Hematopoietic multipotent progenitor cell (in vitro differentiated cells): ENCODE measurements around the gene IHH. TPM values are rescaled to one million over a fixed set of nuclear protein-coding genes. Genes with fewer than 3 reads are reported as not detected.

ENCODE experiments used
- DNase-seq, 3 donors: peaks; one replicate each; pipeline ENCODE4 v3.0.0-alpha.2; 2011 to 2015; ENCODE audit warnings: low read depth in 2 of 3, low spot score in 2 of 3
- small RNA-seq: library from RNA; depleted of rRNA; stranded (forward); fragments of <200 nt; gene quantifications from one replicate; pipeline ENCODE3, GENCODE V24; 2012
- total RNA-seq: library from RNA; depleted of rRNA; stranded (reverse); fragments of >200 nt; gene quantifications from one replicate; pipeline ENCODE4 v1.2.3, GENCODE V29; 2012

IHH gene
- total RNA-seq, 1 donor = 0.27 TPM

DNA sequence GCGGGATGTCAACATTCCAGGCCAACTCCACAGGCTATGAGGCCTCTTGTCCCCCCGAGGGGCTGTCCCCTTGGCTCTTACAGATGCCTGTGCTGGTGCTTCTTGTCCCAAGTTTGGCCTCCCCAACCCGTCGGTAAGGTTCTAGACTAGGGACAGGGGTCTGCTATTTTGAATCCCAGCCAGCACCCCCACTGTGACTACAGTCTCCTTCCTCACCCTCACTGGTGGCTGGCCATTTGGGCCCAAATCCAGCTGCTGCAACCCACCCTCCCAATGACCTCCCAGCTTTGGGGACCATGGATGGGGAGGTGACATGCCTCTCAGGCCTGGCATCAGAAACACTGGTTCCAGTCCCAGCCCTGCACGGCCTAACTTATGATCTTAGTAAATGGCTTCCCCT lies 38.1 kb downstream of the IHH start:
- no peak for DNase-seq

DNA sequence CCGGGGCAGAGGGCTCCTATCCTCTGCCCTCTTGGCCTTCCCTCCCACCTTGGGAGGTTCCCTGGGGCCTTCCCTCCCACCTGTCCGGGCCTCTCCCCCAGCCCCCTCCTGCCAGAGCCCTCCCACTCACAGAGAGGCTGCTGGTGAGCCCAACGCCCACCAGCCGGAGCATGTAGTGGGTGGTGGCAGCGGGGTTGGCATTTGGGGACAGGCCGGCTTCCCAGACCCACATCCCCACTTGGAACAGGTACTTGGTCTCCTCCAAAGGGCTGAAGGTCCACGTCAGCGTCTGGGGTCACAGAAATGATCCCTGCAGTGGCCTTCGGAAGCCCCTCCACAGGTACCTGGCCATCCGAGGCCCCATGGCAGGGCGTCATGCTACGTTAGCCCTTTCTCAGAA lies 38.7 kb downstream of the IHH start:
- DNase-seq = no peak

DNA sequence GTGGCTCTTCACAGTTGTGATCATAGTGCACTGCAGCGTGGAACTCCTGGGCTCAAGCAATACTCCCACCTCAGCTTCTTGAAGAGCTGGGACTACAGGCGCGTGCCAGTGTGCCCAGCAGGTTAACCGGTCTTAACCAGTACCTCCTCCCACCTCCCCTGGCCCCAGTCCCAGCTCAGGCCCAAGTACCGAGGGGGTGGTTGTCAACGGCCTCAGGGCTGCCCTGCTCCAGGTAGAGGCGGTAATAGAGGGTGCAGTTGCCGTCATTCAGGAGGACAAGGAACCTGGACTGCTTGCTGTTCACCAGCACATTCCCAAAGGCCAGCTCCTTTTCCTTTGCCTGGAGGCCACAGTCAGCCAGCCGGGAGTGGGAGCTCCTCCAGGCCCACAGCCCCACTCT lies 39.1 kb downstream of the IHH start:
- no peak for DNase-seq

GRCh38 chr2:219020604-219021365 lies 39.9 kb downstream of the IHH start:
- DNase-seq = no peak

DNA sequence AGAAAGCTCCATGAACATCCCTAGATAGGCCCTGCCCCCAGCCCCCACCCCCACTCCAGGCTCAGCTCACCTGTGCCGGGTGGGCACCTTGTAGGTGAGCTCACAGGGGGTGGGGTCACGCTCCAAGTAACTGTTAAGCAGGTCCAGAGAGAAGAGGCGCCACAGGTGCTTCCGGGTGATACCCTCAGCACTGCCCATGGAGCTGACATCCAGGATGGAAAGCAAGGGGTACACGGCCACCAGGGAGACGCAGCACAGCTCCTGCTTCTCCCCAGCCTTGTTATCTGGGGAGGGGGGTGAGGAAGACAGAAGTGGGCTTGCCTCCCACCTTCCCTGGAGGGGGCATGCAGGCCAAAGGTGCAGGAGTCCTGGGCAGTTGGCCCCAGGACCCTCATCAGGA lies 41.3 kb downstream of the IHH start:
- no peak for DNase-seq

DNA sequence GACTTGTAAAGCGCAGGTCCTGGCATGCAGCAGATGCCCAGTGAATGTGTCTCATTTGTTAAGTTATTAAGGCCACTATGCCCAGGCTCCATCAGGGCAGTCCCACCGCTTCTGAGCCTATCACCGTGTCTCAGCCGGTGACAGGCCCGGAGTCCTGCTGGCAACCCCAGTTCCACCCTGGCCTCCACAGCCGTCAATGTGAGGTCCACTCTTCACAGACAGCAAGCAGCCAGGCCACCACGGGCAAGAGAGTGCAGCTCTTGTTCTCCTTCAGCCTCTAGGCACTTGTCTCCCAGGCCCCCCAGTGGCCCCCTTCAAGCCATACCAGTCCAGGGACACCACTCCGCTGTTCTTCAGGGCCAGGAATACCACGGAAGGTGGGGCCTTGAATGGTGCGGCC lies 42.0 kb downstream of the IHH start:
- DNase-seq = no peak

DNA sequence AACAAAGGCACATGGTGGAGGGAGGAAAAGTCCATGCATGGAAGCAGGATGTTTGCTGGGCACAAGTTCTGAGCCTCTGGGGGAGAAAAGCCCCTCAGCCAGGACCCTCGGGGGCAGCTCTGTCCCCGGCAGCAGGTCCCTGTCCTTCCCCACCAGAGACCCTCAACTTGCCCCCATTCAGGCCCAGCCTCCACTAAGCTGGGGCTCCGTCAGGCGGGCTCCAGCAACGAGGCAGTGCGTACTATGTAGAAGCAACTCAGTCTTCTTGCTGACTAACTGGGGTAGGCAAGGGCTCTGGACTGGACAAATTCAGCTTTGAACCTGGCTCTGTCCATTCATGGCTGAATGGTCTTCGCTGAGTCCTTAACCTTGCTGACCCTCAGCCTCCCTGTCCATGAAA lies 42.4 kb downstream of the IHH start:
- no peak for DNase-seq

DNA sequence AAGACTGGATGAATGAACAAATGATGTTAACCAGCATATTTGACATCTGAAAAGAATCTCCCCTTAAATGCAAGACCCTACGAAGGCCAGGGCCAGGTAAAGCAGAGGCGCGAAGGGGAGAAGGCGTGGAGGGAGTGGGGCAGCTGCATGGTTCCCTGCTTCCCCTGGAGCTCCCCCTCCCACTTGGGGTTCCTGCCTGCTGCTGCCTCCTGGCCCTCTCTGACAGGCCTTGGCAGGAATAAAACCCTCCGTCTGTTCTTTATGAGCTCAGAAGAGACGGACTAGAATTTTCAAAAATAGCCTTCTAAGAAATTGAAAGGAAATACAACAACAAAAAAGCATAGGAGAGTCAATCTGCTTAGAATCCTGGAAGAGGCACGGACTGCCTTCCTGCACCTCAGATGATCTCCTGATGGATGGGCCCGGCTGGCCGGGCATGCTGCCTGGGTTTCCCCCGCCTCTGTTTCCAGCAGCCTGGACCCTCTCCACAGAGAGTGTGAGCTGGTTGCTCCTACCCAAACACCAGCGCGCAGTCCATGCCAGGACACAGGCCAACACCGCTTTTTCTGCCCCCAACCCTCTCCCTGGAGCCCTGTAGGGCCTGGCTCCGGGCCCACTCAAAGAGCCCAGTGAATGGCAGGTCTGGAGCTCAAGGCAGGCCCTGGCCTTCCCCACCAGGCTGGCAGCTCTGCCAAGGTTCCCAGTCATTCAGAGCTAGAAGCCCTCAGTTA lies 43.4 kb downstream of the IHH start:
- DNase-seq = no peak

DNA sequence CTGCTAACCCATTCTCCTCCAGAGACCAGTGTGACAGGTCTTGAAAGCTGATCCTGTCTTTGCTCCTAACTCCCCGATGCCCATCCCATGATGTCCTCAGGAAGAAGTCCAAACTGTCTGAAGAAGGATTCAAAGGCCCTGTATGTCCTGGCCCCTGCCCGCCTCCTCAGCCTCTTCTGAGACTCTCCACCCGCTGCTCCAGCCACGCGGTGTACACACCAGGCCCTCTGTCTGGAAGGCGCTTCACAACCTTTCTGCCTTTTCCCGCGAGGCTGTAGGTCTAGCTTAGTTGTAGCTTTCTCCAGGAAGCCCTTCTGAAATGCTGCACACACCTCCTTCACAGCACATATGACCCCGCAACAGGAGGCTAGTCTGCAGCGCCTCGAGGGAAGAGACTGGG lies 44.0 kb downstream of the IHH start:
- DNase-seq = no peak

DNA sequence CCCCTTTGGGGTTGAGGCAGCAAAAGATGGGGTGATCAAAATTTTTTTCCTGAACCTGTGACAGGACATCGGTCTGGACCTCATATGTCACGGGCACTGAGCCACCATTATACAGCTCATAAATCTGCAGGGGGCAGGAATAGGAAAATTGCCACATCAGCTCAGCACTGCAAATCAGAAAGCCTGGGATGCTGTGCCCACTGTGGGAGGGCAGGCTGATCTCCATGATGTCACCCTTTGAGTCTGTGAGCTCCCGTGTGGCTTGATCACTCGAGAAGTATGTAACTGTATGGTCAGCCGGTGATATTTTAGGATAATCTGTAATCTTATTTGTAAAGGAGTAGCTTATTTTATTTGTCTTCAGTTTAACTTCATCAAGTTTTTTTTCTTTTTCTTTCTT lies 49.8 kb downstream of the IHH start:
- no peak for DNase-seq

DNA sequence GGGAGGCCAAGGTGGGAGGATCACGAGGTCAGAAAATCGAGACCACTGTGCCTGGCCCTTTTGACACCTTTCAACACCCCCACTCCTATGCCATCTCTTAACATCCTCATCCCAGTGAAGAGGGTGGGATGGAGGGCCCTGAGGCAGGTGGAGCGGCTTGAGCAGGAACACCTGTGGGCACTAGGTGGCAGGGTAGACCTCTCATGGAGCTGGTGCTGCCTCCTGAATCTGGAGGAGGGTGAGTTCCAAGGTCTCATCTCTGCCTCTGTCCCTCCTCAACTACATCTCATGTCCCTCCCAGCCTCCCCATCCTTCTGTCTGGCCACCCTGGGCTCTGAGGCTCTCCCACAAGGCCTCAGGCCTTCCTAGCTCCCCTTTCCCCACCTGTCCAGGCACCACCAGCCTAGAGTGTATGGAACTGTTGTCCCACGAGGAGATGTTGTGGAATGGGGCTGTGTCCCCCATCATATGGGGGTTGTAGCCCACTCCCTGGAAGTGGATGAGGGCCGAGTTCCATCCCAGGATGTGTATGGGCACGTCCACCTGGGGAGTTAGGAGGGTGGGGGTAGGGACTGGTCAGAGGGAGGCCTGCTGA lies 50.5 kb downstream of the IHH start:
- DNase-seq = peak in 1 of 3 donors; percentile 32

DNA sequence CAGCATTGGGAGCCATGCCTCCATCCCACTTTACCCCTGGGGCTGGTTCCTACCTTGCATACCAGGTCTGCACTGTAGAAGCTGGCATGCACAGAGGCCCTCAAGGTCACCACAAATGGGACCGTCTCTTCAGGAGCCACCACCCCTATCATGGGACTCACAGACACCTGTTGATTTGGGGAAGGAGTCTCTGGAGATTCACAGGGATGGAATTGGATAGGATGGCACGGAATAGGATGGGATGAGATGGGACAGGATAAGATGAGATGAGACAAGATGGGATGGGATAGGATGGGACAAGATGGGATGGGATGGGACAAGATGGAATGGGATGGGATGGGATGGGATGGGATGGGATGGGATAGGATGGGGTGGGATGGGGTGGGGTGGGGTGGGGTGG lies 51.4 kb downstream of the IHH start:
- DNase-seq = no peak

Small RNAs within 50 kb of the gene (small RNA-seq; reads per million reads assigned to genes)
- not detected for gene MIR3131
- not detected for gene RN7SL764P

Other genes with a start within 250 kb of the IHH start
- not detected for gene PRKAG3, start 229.1 kb downstream of the IHH start, total RNA-seq
- 0.27 TPM for gene WNT6, start 201.1 kb downstream of the IHH start, total RNA-seq
- 1.1 TPM for gene WNT10A, start 180.1 kb downstream of the IHH start, total RNA-seq
- under 0.01 TPM for gene CDK5R2, start 101.3 kb downstream of the IHH start, total RNA-seq
- not detected for gene FEV, start 75.7 kb downstream of the IHH start, total RNA-seq
- gene CRYBA2, start 67.5 kb downstream of the IHH start, total RNA-seq = not detected
- not detected for gene CFAP65, start 19.4 kb downstream of the IHH start, total RNA-seq
- 27.2 TPM for gene NHEJ1, start 99.9 kb upstream of the IHH start, total RNA-seq
- 0.27 TPM for gene SLC23A3, start 109.1 kb upstream of the IHH start, total RNA-seq
- gene CNPPD1, start 116.0 kb upstream of the IHH start, total RNA-seq = 60.1 TPM
- gene RETREG2, start 117.4 kb upstream of the IHH start, total RNA-seq = 108 TPM
- 87.8 TPM for gene ZFAND2B, start 145.9 kb upstream of the IHH start, total RNA-seq
- 11.3 TPM for gene ABCB6, start 158.0 kb upstream of the IHH start, total RNA-seq
- gene ATG9A, start 168.7 kb upstream of the IHH start, total RNA-seq = 56.8 TPM
- gene ANKZF1, start 168.9 kb upstream of the IHH start, total RNA-seq = 38.5 TPM
- 21.8 TPM for gene GLB1L, start 184.5 kb upstream of the IHH start, total RNA-seq
- 39.6 TPM for gene STK16, start 184.6 kb upstream of the IHH start, total RNA-seq
- gene TUBA4B, start 192.3 kb upstream of the IHH start, total RNA-seq = not detected
- 22.9 TPM for gene TUBA4A, start 193.0 kb upstream of the IHH start, total RNA-seq
- 24.8 TPM for gene DNAJB2, start 218.4 kb upstream of the IHH start, total RNA-seq
- gene PTPRN, start 248.5 kb upstream of the IHH start, total RNA-seq = under 0.01 TPM